WTC11 (cell line): Measurements from ENCODE around the gene EPHA4. TPM values are rescaled to one million over a fixed set of nuclear protein-coding genes. Genes with fewer than 3 reads are reported as not detected.

Source experiments
- ATAC-seq: fragments of 200-7000 bp; cut with Tn5 transposase; 2 replicates; pipeline ENCODE4 v1.10.0; 2021; ENCODE audit warnings: mild to moderate bottlenecking, moderate library complexity
- CTCF ChIA-PET: fragments of 300-600 bp; sonication (Branson Sonifier 250); formaldehyde crosslinking; loops from one replicate; lab custom pipeline; 2021; ENCODE audit warnings: antibody characterized with exemption; lab: Charles Lee
- POLR2A ChIA-PET: fragments of 350-600 bp; sonication (Branson Sonifier 250); formaldehyde crosslinking; loops from one replicate; lab custom pipeline; 2021; ENCODE audit warnings: antibody characterized with exemption; lab: Charles Lee
- DNase-seq: peaks from one replicate; pipeline ENCODE4 v3.0.0; 2021; ENCODE audit warnings: low spot score
- H3K27ac Mint-ChIP-seq: 2 replicates; pipeline ENCODE4 v1.8.0; 2021; ENCODE audit warnings: mixed read lengths
- H3K27me3 Mint-ChIP-seq: 2 replicates; pipeline ENCODE4 v1.8.0; 2021; ENCODE audit warnings: low read depth, mild to moderate bottlenecking, moderate library complexity, mixed read lengths
- H3K36me3 Mint-ChIP-seq: 2 replicates; pipeline ENCODE4 v1.8.0; 2021; ENCODE audit warnings: mixed read lengths
- H3K4me1 Mint-ChIP-seq: 2 replicates; pipeline ENCODE4 v1.8.0; 2022; ENCODE audit warnings: mixed read lengths
- H3K4me3 Mint-ChIP-seq: 2 replicates; pipeline ENCODE4 v1.8.0; 2021; ENCODE audit warnings: mild to moderate bottlenecking, moderate library complexity, mixed read lengths
- H3K9me3 Mint-ChIP-seq: 2 replicates; pipeline ENCODE4 v1.8.0; 2021; ENCODE audit warnings: mixed read lengths
- ARID4B ChIP-seq: sonication (generic); formaldehyde crosslinking; IDR thresholded peaks from 2 replicates; pipeline ENCODE4 v1.8.0; 2023; ENCODE audit warnings: missing genetic modification reagents, mild to moderate bottlenecking, borderline replicate concordance
- ATF6 ChIP-seq: sonication (generic); formaldehyde crosslinking; IDR thresholded peaks from 2 replicates; pipeline ENCODE4 v1.8.1; 2023; ENCODE audit warnings: mild to moderate bottlenecking, missing genetic modification reagents
- CBFB ChIP-seq: sonication (generic); formaldehyde crosslinking; IDR thresholded peaks from 2 replicates; pipeline ENCODE4 v1.8.1; 2022; ENCODE audit warnings: mild to moderate bottlenecking, low read depth, missing genetic modification reagents
- CTCF ChIP-seq: fragments of 200-600 bp; IDR thresholded peaks from 2 replicates; pipeline ENCODE4 v1.8.0; 2022; ENCODE audit warnings: antibody characterized with exemption
- EMX1 ChIP-seq: fragments of 250-450 bp; sonication (Bioruptor Pico); IDR thresholded peaks from 2 replicates; pipeline ENCODE4 v1.8.0; 2021; ENCODE audit warnings: mild to moderate bottlenecking
- IRF1 ChIP-seq: sonication (generic); formaldehyde crosslinking; IDR thresholded peaks from 2 replicates; pipeline ENCODE4 v1.8.0; 2023; ENCODE audit warnings: missing genetic modification reagents
- MYBL2 ChIP-seq: sonication (generic); formaldehyde crosslinking; IDR thresholded peaks from 2 replicates; pipeline ENCODE4 v1.8.1; 2023; ENCODE audit warnings: mild to moderate bottlenecking, moderate library complexity, missing genetic modification reagents
- NR1H2 ChIP-seq: sonication (generic); formaldehyde crosslinking; IDR thresholded peaks from 2 replicates; pipeline ENCODE4 v1.9.0; 2021; ENCODE audit warnings: mild to moderate bottlenecking, moderate library complexity, missing genetic modification reagents
- NR2C2 ChIP-seq: sonication (generic); formaldehyde crosslinking; IDR thresholded peaks from 2 replicates; pipeline ENCODE4 v1.8.0; 2022; ENCODE audit warnings: mild to moderate bottlenecking, missing genetic modification reagents
- SMAD3 ChIP-seq: sonication (generic); formaldehyde crosslinking; IDR thresholded peaks from 2 replicates; pipeline ENCODE4 v1.8.0; 2022; ENCODE audit warnings: missing genetic modification reagents, mild to moderate bottlenecking, borderline replicate concordance
- TEAD1 ChIP-seq: sonication (generic); formaldehyde crosslinking; IDR thresholded peaks from 2 replicates; pipeline ENCODE4 v1.8.0; 2022; ENCODE audit warnings: mild to moderate bottlenecking, missing genetic modification reagents
- USF1 ChIP-seq: sonication (generic); formaldehyde crosslinking; IDR thresholded peaks from 2 replicates; pipeline ENCODE4 v1.8.0; 2022; ENCODE audit warnings: mild to moderate bottlenecking, missing genetic modification reagents
- ZBTB43 ChIP-seq: sonication (generic); formaldehyde crosslinking; IDR thresholded peaks from 2 replicates; pipeline ENCODE4 v1.8.1; 2023; ENCODE audit warnings: mild to moderate bottlenecking, missing genetic modification reagents
- ZNF425 ChIP-seq: fragments of 250-450 bp; sonication (Bioruptor Pico); conservative IDR thresholded peaks from 2 replicates; pipeline ENCODE4 v1.9.0; 2021; ENCODE audit warnings: mild to moderate bottlenecking
- ZNF512 ChIP-seq: sonication (generic); formaldehyde crosslinking; IDR thresholded peaks from 2 replicates; pipeline ENCODE4 v1.8.1; 2022; ENCODE audit warnings: missing genetic modification reagents, borderline replicate concordance
- total RNA-seq: library from RNA; stranded (reverse); gene quantifications from 3 replicates; pipeline ENCODE4 v1.2.3, GENCODE V29; 2021

EPHA4 gene
- total RNA-seq, 1 experiment from 2014 or later, result 11.0 TPM

- Mint-ChIP-seq H3K4me3 (peak overlapping the region; percentile 20), H3K27me3 (peaks cover 6% of the 10 kb centered on the region; the same call in 1 of the 2 replicates), H3K4me1 (peaks cover 53% of the 10 kb centered on the region), H3K27ac (no peak overlapping the region), H3K36me3 (peaks cover 4% of the 10 kb centered on the region; the same call in 1 of the 2 replicates), H3K9me3 (peaks cover 7% of the 10 kb centered on the region)
- CTCF ChIA-PET, result no interaction called here
- DNase-seq, result no peak
- POLR2A ChIA-PET, result no interaction called here
- ATAC-seq, result no peak
- TF ChIP-seq CBFB (CRISPR knock-in tag) (no peak), ATF6 (CRISPR knock-in tag) (no peak), EMX1 (CRISPR knock-in tag) (no peak), IRF1 (CRISPR knock-in tag) (no peak), TEAD1 (CRISPR knock-in tag) (no peak), MYBL2 (CRISPR knock-in tag) (no peak), USF1 (CRISPR knock-in tag) (no peak), SMAD3 (no peak), ARID4B (CRISPR knock-in tag) (no peak), NR2C2 (no peak), CTCF (no peak), ZNF512 (CRISPR knock-in tag) (no peak), ZNF425 (no peak), ZBTB43 (no peak), NR1H2 (CRISPR knock-in tag) (no peak)
Measured at GRCh38 chr2:221551864-221552263, 20.2 kb downstream of the EPHA4 start.
